Heart left ventricle (tissue), 16 donors: ENCODE results near the gene SCG3. TPM values are rescaled to one million over a fixed set of nuclear protein-coding genes. Genes with fewer than 3 reads are reported as not detected.
A peak's percentile ranks its signal among the peaks of the same experiment; 100 is the strongest.

ENCODE experiments used
- ATAC-seq, 4 donors: fragments of 200-7000 bp; cut with Tn5 transposase; one replicate each; pipeline ENCODE4 v1.9.1; 2020 to 2022; ENCODE audit warnings: moderate library complexity in 4 of 4, mild to moderate bottlenecking in 3 of 4, moderate number of reproducible peaks in 1 of 4
- DNase-seq, 5 donors: peaks; one replicate each; pipeline ENCODE4 v3.0.0-alpha.2; 2020
- H3K27ac ChIP-seq, 12 donors: fragments of 200-600 bp; sonication (generic) in 4 of 12; one replicate each; pipeline versions ENCODE4 v1.5.0 to v1.8.0; 2016 to 2022; ENCODE audit warnings: mild to moderate bottlenecking in 2 of 12
- H3K27me3 ChIP-seq, 9 donors: fragments of 200-600 bp; sonication (generic) in 2 of 9; one replicate each; pipeline versions ENCODE4 v1.5.1 to v1.8.0; 2016 to 2022; ENCODE audit warnings: mild to moderate bottlenecking in 3 of 9
- H3K36me3 ChIP-seq, 9 donors: fragments of 200-600 bp; sonication (generic) in 2 of 9; one replicate each; pipeline versions ENCODE4 v1.5.0 to v1.8.0; 2018 to 2022; ENCODE audit warnings: mild to moderate bottlenecking in 2 of 9
- H3K4me1 ChIP-seq, 12 donors: fragments of 200-600 bp; sonication (generic) in 4 of 12; one replicate each; pipeline versions ENCODE4 v1.5.0 to v1.8.0; 2016 to 2022; ENCODE audit warnings: mild to moderate bottlenecking in 3 of 12
- H3K4me3 ChIP-seq, 12 donors: fragments of 200-600 bp; sonication (generic) in 4 of 12; one replicate each; pipeline versions ENCODE4 v1.5.0 to v1.8.0; 2017 to 2022; ENCODE audit warnings: mild to moderate bottlenecking in 9 of 12, moderate library complexity in 4 of 12
- H3K9me3 ChIP-seq, 12 donors: fragments of 200-600 bp; sonication (generic) in 4 of 12; one replicate each; pipeline versions ENCODE4 v1.5.0 to v1.8.0; 2016 to 2022; ENCODE audit warnings: mild to moderate bottlenecking in 1 of 12
- POLR2A ChIP-seq, 2 donors: fragments of 450-650 bp; IDR thresholded peaks; one replicate each; pipeline ENCODE4 v1.6.1; 2017; ENCODE audit warnings: antibody characterized with exemption in 2 of 2, mild to moderate bottlenecking in 2 of 2, moderate library complexity in 2 of 2
- WGBS, 4 donors: extraction: QIAGEN DNeasy Blood & Tissue Kit in 2 of 4; methylation state at CpG; one replicate each; pipeline versions ENCODE4 v1.1.5 to v1.1.7; 2013 to 2018; 5-methylcytosine and 5-hydroxymethylcytosine counted together
- intact Hi-C, 10 donors: fragments of 100-400 bp; cut with DNase I; formaldehyde crosslinking; loops; one replicate each; pipeline versions ENCODE4 v1.11.1 to v1.14.2; 2022
- polyA plus RNA-seq, 2 donors: library from polyadenylated mRNA; stranded (reverse); fragments of 200-250 nt; gene quantifications; one replicate each; pipeline ENCODE4 v1.2.3, GENCODE V29; 2013
- total RNA-seq, 9 donors: library from RNA; depleted of rRNA in 2 of 9; stranded (reverse); fragments of >200 nt in 2 of 9; fragmentation: NEBNext Ultra II Directional in 3 of 9; extraction: Animal tissue kit (Norgen Biotek cat#: 25700) in 3 of 9; gene quantifications; one replicate each; pipeline versions ENCODE4 v1.1.0 to v1.2.4, GENCODE V29; 2016 to 2023
- TF ChIP-seq, protein P1 (sequence below), 12 donors: fragments of 200-600 bp; sonication (generic) in 4 of 12; IDR thresholded peaks; one replicate each; pipeline versions ENCODE4 v1.5.0 to v1.8.0; 2018 to 2022; ENCODE audit warnings: antibody characterized with exemption in 12 of 12, mild to moderate bottlenecking in 5 of 12
- donor health status: ischemic (EF 13 %, LVEDD 7.1; RV severe dilation, severe dysfunction).
- donor health status: healthy with polysubstance abuse.
- donor health status: DM: no; HTN: yes; CAD: no.
- donor health status: DM: no; HTN: no; CAD: no.
- donor health status: ischemic (EF 25% LVEDD 6.9; RV normal size, moderate dysfunction).
- donor health status: ischemic (EF 25% LVEDD 5.7; RV mildly dilated, moderate dysfunction).
- donor health status: healthy.
- donor health status: DM: yes; HTN: yes; CAD: no.
- donor health status: ischemic (EF 35%, LVEDD 5.7; RV mildly dilated, moderate dysfunction).
- donor health status: nonischemic (EF 11% LVEDD 7.7; RV severe dilation, severe dysfunction).
- donor health status: DM: yes; HTN: yes; CAD: no.
- donor health status: PGD.
- donor health status: ischemic (EF 29% LVEDD 5.4; RV normal size, mild dysfunction).
- donor health status: nonischemic (EF 23%, LVEDD 6.1; RV moderate dilation, normal function).

SCG3 gene
- total and polyA plus RNA-seq, 11 donors, result 0.04 to 0.11 (median 0.10) TPM; not detected in 8

GRCh38 chr15:51731549-51732267 is 50.4 kb downstream of the SCG3 start:
- intact Hi-C loops, result no loop called here

DNA sequence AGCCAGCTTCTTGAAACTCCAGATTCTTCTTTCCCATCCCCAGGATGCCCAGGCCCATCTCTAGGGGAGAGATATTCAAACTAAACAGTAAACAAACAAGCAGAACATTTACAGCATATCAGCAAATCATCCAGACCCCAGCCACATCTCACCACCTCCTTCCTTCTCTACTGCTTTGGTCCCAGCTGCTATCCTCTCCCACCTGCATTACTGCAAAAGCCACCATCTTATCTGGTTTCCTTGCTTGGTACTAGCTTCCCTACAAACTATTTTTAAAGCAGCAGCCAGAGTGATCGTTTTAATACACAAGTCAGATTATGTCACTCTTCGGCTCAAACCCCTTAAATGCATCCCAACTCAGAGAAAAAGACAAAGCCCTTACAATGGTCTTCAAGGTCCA is 51.3 kb downstream of the SCG3 start:
- H3K27ac ChIP-seq, result peak overlapping the region in 11 of 12 donors; percentile 31 to 94 (median 70)
- TF ChIP-seq POLR2A (IDR thresholded peaks at IDR 0.05), result no peak
- TF ChIP-seq, protein P1, sequence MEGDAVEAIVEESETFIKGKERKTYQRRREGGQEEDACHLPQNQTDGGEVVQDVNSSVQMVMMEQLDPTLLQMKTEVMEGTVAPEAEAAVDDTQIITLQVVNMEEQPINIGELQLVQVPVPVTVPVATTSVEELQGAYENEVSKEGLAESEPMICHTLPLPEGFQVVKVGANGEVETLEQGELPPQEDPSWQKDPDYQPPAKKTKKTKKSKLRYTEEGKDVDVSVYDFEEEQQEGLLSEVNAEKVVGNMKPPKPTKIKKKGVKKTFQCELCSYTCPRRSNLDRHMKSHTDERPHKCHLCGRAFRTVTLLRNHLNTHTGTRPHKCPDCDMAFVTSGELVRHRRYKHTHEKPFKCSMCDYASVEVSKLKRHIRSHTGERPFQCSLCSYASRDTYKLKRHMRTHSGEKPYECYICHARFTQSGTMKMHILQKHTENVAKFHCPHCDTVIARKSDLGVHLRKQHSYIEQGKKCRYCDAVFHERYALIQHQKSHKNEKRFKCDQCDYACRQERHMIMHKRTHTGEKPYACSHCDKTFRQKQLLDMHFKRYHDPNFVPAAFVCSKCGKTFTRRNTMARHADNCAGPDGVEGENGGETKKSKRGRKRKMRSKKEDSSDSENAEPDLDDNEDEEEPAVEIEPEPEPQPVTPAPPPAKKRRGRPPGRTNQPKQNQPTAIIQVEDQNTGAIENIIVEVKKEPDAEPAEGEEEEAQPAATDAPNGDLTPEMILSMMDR (IDR thresholded peaks at IDR 0.05), result no peak
- intact Hi-C loops, result no loop called here
- H3K9me3 ChIP-seq, result no peaks in the 10 kb centered on the region
- ATAC-seq, result no peak
- DNase-seq, result no peak
- H3K36me3 ChIP-seq, result no peaks in the 10 kb centered on the region
- no peaks in the 10 kb centered on the region for H3K27me3 ChIP-seq
- H3K4me1 ChIP-seq, result peaks cover 0 to 73% (median 32%) of the 10 kb centered on the region in 12 donors
- 48 to 65% (median 57%) methylated on average over 2 of the region's 2 CpGs for WGBS, 4 donors
- no peak overlapping the region for H3K4me3 ChIP-seq

More at GRCh38 chr15:51731549-51732267, 50.4 kb downstream of the SCG3 start:
- H3K27me3 ChIP-seq, result no peaks in the 10 kb centered on the region
- TF ChIP-seq, protein P1 (IDR thresholded peaks at IDR 0.05), result no peak
- TF ChIP-seq POLR2A (IDR thresholded peaks at IDR 0.05), result no peak
- peak; percentile 35 to 88 (median 78) for ATAC-seq
- no peaks in the 10 kb centered on the region for H3K36me3 ChIP-seq
- peak overlapping the region in 11 of 12 donors; percentile 31 to 94 (median 70) for H3K27ac ChIP-seq
- DNase-seq, result peak in 3 of 5 donors; percentile 41 to 60 (median 45)
- peaks cover under 1 to 80% (median 39%) of the 10 kb centered on the region in 12 donors for H3K4me1 ChIP-seq
- H3K9me3 ChIP-seq, result no peaks in the 10 kb centered on the region
- 42 to 45% (median 42%) methylated on average over 5 of the region's 5 CpGs for WGBS, 4 donors
- peak overlapping the region in 9 of 12 donors; percentile 11 to 44 (median 31) for H3K4me3 ChIP-seq

DNA sequence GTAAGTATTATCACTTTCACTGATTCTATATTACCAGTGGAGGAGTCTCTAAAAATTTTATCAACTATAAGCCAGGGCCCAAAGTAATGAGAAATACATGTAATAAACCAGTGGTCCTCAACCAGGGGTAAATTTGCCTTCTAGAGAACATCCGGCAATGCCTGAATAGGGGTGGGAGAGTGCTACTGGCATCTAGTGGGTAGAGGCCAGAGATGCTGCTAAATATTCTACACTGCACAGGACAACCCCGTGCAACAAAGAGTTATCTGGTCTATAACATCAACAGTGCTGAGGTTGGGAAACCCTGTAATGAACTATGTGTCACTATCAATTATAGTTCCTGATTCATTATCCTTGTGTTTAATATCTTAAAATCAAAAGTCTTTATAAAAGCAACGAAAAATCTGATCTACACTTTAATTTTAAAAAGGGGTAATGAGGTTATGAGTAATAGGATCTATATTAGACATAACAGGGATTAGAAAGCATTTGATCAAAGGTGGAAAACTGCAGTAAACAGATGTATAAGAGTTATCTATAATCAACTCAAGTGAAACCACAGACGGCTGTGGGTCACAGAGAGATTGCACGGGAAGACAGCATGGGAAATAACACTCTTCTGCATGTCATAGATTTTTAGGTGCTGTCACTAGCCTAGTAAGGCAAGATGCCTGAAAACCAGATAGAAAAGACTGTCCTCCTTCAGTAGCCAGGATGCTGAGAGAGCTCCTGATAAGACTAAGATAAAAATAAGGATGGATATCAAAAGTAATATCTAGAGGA is 54.1 kb downstream of the SCG3 start:
- 64 to 76% (median 70%) methylated on average over 5 of the region's 5 CpGs for WGBS, 4 donors
- intact Hi-C loops, result no loop called here
- DNase-seq (no peak), ATAC-seq (no peak)
- H3K27me3 ChIP-seq, result no peaks in the 10 kb centered on the region
- H3K9me3 ChIP-seq, result no peaks in the 10 kb centered on the region
- H3K4me3 ChIP-seq, result peak overlapping the region in 3 of 12 donors; percentile 71 to 85 (median 80)
- TF ChIP-seq, protein P1 (IDR thresholded peaks at IDR 0.05), result peak in 1 of 12 donors; percentile 7
- TF ChIP-seq POLR2A (IDR thresholded peaks at IDR 0.05), result no peak
- peak overlapping the region in 3 of 12 donors; percentile 8 to 91 (median 86) for H3K27ac ChIP-seq
- H3K4me1 ChIP-seq, result peaks cover 0 to 71% (median 36%) of the 10 kb centered on the region in 12 donors
- H3K36me3 ChIP-seq, result no peaks in the 10 kb centered on the region

DNA sequence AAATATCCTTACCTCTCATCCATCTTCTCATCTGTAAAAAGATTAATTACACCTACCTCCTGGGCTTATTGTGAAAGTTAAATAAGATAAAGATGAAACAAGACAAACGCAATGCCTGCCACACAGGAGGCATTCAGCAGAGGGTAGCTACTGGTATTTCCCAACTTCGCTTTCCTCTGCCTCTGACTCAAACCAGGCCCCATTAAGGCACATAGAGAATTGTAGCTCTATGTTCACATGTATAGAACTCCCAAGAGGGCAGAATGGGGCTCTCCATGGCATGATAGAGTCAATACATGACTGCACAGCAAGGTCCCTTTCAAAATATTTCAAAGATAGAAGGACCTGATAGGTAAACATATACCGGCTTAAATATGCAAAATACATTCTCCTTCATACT is 54.8 kb downstream of the SCG3 start:
- Histone ChIP-seq H3K36me3 (no peaks in the 10 kb centered on the region), H3K27ac (peak overlapping the region in 8 of 12 donors; percentile 25 to 92 (median 88)), H3K4me1 (peaks cover 0 to 65% (median 34%) of the 10 kb centered on the region in 12 donors), H3K4me3 (peak overlapping the region in 9 of 12 donors; percentile 68 to 93 (median 80)), H3K9me3 (no peaks in the 10 kb centered on the region), H3K27me3 (no peaks in the 10 kb centered on the region)
- intact Hi-C loops, result no loop called here
- DNase-seq (no peak), ATAC-seq (no peak)
- TF ChIP-seq, protein P1 (IDR thresholded peaks at IDR 0.05), result no peak
- no peak for TF ChIP-seq POLR2A (IDR thresholded peaks at IDR 0.05)
- 69 to 74% (median 72%) methylated on average over 3 of the region's 3 CpGs for WGBS, 4 donors
